Measurements from ENCODE around the gene TBPL2.

DNA sequence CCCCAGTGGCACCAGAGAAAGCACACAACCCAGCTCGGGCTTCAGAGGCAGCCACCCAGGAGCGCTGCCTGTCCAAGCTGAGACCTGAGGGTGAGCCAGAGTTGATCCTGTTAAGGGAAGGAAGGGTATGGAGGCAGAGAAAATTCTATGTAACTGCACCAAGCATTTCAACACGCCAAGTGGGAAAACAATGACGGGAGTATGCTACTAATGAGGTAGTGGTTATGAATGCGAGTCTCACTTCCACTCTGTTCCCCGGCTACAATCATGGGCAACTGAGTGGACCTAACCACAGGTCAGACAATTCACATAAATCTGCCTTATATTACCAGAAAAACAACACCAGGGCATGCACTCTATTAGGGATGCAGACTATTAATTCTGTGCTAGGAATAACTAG is 38.7 kb downstream of the TBPL2 start:
- no peak for TF ChIP-seq POLR2AphosphoS5 (IDR thresholded peaks at IDR 0.05; ENCODE audit: insufficient read depth, low read depth, low read length)
- TF ChIP-seq, protein P1, sequence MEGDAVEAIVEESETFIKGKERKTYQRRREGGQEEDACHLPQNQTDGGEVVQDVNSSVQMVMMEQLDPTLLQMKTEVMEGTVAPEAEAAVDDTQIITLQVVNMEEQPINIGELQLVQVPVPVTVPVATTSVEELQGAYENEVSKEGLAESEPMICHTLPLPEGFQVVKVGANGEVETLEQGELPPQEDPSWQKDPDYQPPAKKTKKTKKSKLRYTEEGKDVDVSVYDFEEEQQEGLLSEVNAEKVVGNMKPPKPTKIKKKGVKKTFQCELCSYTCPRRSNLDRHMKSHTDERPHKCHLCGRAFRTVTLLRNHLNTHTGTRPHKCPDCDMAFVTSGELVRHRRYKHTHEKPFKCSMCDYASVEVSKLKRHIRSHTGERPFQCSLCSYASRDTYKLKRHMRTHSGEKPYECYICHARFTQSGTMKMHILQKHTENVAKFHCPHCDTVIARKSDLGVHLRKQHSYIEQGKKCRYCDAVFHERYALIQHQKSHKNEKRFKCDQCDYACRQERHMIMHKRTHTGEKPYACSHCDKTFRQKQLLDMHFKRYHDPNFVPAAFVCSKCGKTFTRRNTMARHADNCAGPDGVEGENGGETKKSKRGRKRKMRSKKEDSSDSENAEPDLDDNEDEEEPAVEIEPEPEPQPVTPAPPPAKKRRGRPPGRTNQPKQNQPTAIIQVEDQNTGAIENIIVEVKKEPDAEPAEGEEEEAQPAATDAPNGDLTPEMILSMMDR (IDR thresholded peaks at IDR 0.05; ENCODE audit: extremely low read depth in 1 of 2, insufficient read depth in 1 of 2, low read depth in 1 of 2, low read length in 2 of 2): no peak

Measured in endothelial cell of umbilical vein (primary cell).